ENCODE data around the gene CDC25B. TPM values are rescaled to one million over a fixed set of nuclear protein-coding genes. Genes with fewer than 3 reads are reported as not detected.

The CDC25B gene
- total RNA-seq, 1 experiment from 2014 or later = 91.0 TPM

GRCh38 chr20:3767427-3768341 is 28.4 kb upstream of the CDC25B start, which contains the start of gene ADISSP:
ADISSP (minus strand) TSS chr20:3767753; CDS start chr20:3760100, 7,653 bp downstream.
- intact Hi-C loops (cut with micrococcal nuclease; ENCODE audit: unreplicated experiment) = loop anchor here (1.0 kb wide), 1 partner anchor 14 kb away; the partner anchor contains the start of gene SPEF1
- no peaks in the 10 kb centered on the region for H3K36me3 ChIP-seq (ENCODE audit: low read depth)
- ChIA-PET CTCF (interaction anchor here (0.6 to 2.3 kb wide), 5 partner anchors 14 to 204 kb away, joined by 3 to 7 read pairs (median 3); partner anchors contain the start of gene SPEF1), POLR2A (ENCODE audit: unreplicated experiment) (interaction anchor here (0.5 to 1.2 kb wide), 8 partner anchors 8 to 999 kb away, joined by 3 to 6 read pairs (median 3); partner anchors contain the start of genes CENPB and SPEF1)
- peak within 1 kb of the TSS; percentile 60 for H3K27ac ChIP-seq
- H3K4me3 ChIP-seq = peak within 1 kb of the TSS; percentile 95
- no peaks in the 10 kb centered on the region for H3K9me3 ChIP-seq (ENCODE audit: insufficient read depth, low read depth)
- H3F3A ChIP-seq (ENCODE audit: insufficient read depth, low read depth) = peaks cover 22% of the 10 kb centered on the region
- DNase-seq = peak; percentile 90 to 99
- H4K20me1 ChIP-seq (ENCODE audit: insufficient read depth) = no peaks in the 10 kb centered on the region; the same call in 1 of the 2 replicates
- H3K4me2 ChIP-seq = peak within 1 kb of the TSS; percentile 99
- peak within 1 kb of the TSS; percentile 96 for H2AFZ ChIP-seq
- H3K27me3 ChIP-seq (ENCODE audit: insufficient read depth, low read depth) = no peaks in the 10 kb centered on the region
- TF ChIP-seq CTCF (conservative IDR thresholded peaks at IDR 0.05) = no peak
- TF ChIP-seq EZH2 (IDR thresholded peaks at IDR 0.05; ENCODE audit: low read depth) = no peak
- H3K4me1 ChIP-seq (replicated peaks; ENCODE audit: insufficient read depth) = peaks cover 25% of the 10 kb centered on the region
- BruUV-seq (replicated peaks) = no TSS peak
- H3K79me2 ChIP-seq (ENCODE audit: low read depth) = peaks cover 16% of the 10 kb centered on the region
- H3K9me2 ChIP-seq (ENCODE audit: insufficient read depth) = no peaks in the 10 kb centered on the region

GRCh38 chr20:3768342-3769130 is 27.6 kb upstream of the CDC25B start:
- H3F3A ChIP-seq (ENCODE audit: insufficient read depth, low read depth) = peaks cover 22% of the 10 kb centered on the region
- no peaks in the 10 kb centered on the region for H3K9me2 ChIP-seq (ENCODE audit: insufficient read depth)
- no peaks in the 10 kb centered on the region for H3K27me3 ChIP-seq (ENCODE audit: insufficient read depth, low read depth)
- TF ChIP-seq EZH2 (IDR thresholded peaks at IDR 0.05; ENCODE audit: low read depth) = no peak
- TF ChIP-seq CTCF (conservative IDR thresholded peaks at IDR 0.05) = peak; percentile 61
- no peaks in the 10 kb centered on the region for H3K36me3 ChIP-seq (ENCODE audit: low read depth)
- BruUV-seq (replicated peaks) = TSS peak; percentile 89
- peak overlapping the region; percentile 60 for H3K27ac ChIP-seq
- POLR2A ChIA-PET (ENCODE audit: unreplicated experiment) = interaction anchor here (0.5 to 1.2 kb wide), 2 partner anchors 10 to 13 kb away, joined by 3 read pairs; partner anchors contain the start of gene SPEF1
- peak overlapping the region; percentile 95 for H3K4me3 ChIP-seq
- H3K79me2 ChIP-seq (ENCODE audit: low read depth) = peaks cover 16% of the 10 kb centered on the region
- no peaks in the 10 kb centered on the region; the same call in 1 of the 2 replicates for H4K20me1 ChIP-seq (ENCODE audit: insufficient read depth)
- H2AFZ ChIP-seq = peak overlapping the region; percentile 90
- DNase-seq = peak; percentile 71 to 73
- intact Hi-C loops (cut with micrococcal nuclease; ENCODE audit: unreplicated experiment) = loop anchor here (1.0 kb wide), 1 partner anchor 13 kb away; the partner anchor contains the start of gene SPEF1
- peak overlapping the region; percentile 81 for H3K4me2 ChIP-seq
- no peaks in the 10 kb centered on the region for H3K9me3 ChIP-seq (ENCODE audit: insufficient read depth, low read depth)
- CTCF ChIA-PET = interaction anchor here (0.5 to 2.1 kb wide), 4 partner anchors 13 to 167 kb away, joined by 3 to 7 read pairs (median 4); partner anchors contain the start of genes CENPB and SPEF1
- peaks cover 25% of the 10 kb centered on the region for H3K4me1 ChIP-seq (replicated peaks; ENCODE audit: insufficient read depth)

All from PC-9 (cell line).